Measurements from ENCODE around the gene CD160.

- TF ChIP-seq POLR2A (IDR thresholded peaks at IDR 0.05) (no peak), CTCF (IDR thresholded peaks at IDR 0.05) (no peak), EP300 (IDR thresholded peaks at IDR 0.05) (no peak)
These were observed 51.8 kb downstream of the CD160 start for GRCh38 chr1:145771056-145771455.

Data from ovary (tissue), 3 donors.